Mucosa of descending colon (tissue), 3 donors: Measurements from ENCODE around the gene ANKS1B. TPM values are rescaled to one million over a fixed set of nuclear protein-coding genes. Genes with fewer than 3 reads are reported as not detected.

Experiments
- ATAC-seq: fragments of 200-7000 bp; cut with Tn5 transposase; one replicate; pipeline ENCODE4 v1.9.1; 2020; ENCODE audit warnings: mild to moderate bottlenecking, moderate library complexity
- DNase-seq, 3 donors: peaks; one replicate each; pipeline ENCODE4 v3.0.0-alpha.2; 2020
- H3K36me3 ChIP-seq: fragments of 200-600 bp; one replicate; pipeline ENCODE4 v1.8.0; 2021; ENCODE audit warnings: low read depth, mild to moderate bottlenecking
- H3K4me1 ChIP-seq: fragments of 200-600 bp; one replicate; pipeline ENCODE4 v1.8.0; 2021; ENCODE audit warnings: low read depth, mild to moderate bottlenecking
- H3K4me3 ChIP-seq: fragments of 200-600 bp; one replicate; pipeline ENCODE4 v1.8.0; 2021; ENCODE audit warnings: mild to moderate bottlenecking
- H3K9me3 ChIP-seq: fragments of 200-600 bp; one replicate; pipeline ENCODE4 v1.8.0; 2021; ENCODE audit warnings: mild to moderate bottlenecking
- intact Hi-C, 2 donors: fragments of 100-400 bp; cut with DNase I in 1 of 2; cut with micrococcal nuclease in 1 of 2; formaldehyde crosslinking; loops; one replicate each; pipeline versions ENCODE4 v1.11.0 to v1.11.1; 2022; cut with DNase I, micrococcal nuclease
- total RNA-seq, 3 donors: library from RNA; stranded (reverse); fragmentation: NEBNext Ultra II Directional in 2 of 3; extraction: Animal tissue kit (Norgen Biotek cat#: 25700) in 2 of 3; gene quantifications; one replicate each; pipeline versions ENCODE4 v1.2.1 to v1.2.4, GENCODE V29; 2021 to 2023
- TF ChIP-seq, protein P1 (sequence below): fragments of 200-600 bp; IDR thresholded peaks from one replicate; pipeline ENCODE4 v1.8.0; 2022; ENCODE audit warnings: antibody characterized with exemption, mild to moderate bottlenecking
- donor health status: DM: no; HTN: no; CAD: no; lungs with moderate emphysema.
- donor health status: DM: no; HTN: no; CAD: no.
- donor health status: DM: no; HTN: yes; CAD: no.

Gene ANKS1B
- total RNA-seq, 3 donors from 2014 or later, result 1.1 to 22.2 (median 2.3) TPM

DNA sequence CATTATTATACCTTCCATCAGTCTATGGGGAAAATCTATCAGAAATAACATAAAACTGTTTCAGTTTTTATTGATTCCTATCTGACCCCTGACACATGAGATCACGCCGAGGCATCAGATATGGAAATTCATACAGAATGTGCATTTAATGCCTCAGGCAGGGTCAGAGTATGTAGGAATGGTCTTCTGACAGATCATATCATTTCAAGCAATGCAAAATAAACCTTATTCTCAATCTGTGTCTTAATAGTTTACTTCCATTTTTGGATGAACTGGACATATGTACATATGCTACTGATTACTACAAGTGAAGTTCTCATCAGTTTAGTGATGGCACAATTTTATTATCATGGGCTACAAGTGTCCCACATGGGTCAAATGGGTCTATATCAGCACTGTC lies 150.0 kb downstream of the ANKS1B start:
- intact Hi-C loops, result no loop called here
- Histone ChIP-seq H3K4me3 (no peak overlapping the region), H3K9me3 (no peaks in the 10 kb centered on the region), H3K36me3 (no peaks in the 10 kb centered on the region), H3K4me1 (no peaks in the 10 kb centered on the region)
- DNase-seq (no peak), ATAC-seq (no peak)
- TF ChIP-seq, protein P1, sequence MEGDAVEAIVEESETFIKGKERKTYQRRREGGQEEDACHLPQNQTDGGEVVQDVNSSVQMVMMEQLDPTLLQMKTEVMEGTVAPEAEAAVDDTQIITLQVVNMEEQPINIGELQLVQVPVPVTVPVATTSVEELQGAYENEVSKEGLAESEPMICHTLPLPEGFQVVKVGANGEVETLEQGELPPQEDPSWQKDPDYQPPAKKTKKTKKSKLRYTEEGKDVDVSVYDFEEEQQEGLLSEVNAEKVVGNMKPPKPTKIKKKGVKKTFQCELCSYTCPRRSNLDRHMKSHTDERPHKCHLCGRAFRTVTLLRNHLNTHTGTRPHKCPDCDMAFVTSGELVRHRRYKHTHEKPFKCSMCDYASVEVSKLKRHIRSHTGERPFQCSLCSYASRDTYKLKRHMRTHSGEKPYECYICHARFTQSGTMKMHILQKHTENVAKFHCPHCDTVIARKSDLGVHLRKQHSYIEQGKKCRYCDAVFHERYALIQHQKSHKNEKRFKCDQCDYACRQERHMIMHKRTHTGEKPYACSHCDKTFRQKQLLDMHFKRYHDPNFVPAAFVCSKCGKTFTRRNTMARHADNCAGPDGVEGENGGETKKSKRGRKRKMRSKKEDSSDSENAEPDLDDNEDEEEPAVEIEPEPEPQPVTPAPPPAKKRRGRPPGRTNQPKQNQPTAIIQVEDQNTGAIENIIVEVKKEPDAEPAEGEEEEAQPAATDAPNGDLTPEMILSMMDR, result no peak

DNA sequence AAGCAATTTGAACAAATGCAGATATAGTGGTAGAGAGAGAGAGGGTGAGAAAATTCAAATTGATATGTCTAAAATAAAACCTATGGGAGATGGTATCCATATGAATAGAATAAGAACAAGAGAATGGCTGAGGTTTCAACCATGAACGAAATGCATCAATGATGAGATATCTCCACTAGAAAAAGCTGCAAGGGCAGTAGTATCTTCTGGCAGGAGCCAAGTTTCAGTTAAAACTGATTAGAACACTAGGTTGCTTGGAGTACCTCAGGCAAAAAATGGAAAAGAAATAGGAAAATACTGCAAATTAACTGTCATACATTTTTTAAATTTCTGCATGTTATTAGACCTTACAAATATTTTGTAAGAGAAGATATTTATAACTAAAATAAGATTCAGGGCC lies 151.3 kb downstream of the ANKS1B start:
- Histone ChIP-seq H3K36me3 (no peaks in the 10 kb centered on the region), H3K4me1 (no peaks in the 10 kb centered on the region), H3K9me3 (no peaks in the 10 kb centered on the region), H3K4me3 (no peak overlapping the region)
- no peak for DNase-seq
- intact Hi-C loops, result no loop called here
- TF ChIP-seq, protein P1, result no peak
- ATAC-seq, result no peak

DNA sequence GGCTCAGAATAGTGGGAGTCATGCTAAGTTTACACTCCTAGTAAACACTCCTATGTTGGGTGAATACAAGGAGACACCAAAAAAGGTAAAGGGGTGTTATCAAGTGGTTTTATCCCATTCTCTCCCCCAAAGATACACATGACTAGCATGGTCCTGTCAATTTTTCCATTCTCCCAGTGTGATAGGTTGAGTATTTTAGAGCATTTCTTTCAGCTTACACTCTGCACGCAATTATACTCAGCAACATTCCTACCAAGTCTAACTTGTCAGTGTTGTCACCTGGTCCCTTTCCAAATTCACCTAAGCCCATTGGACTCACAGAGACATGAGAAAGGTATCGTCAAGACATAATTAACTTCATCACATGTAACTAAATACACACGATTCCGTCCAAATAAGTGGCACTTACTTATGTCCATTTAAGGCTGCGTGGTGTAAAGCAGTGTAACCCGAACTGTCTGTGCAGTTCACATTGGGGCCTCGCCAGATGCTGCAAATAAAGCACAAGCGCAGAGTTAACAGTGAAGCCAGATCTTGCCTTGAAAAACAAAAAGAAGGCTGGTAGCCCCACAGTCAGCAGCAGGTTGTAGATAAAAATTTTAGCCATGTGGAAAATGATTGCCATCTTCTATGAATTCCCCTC lies 159.7 kb downstream of the ANKS1B start:
- no peaks in the 10 kb centered on the region for H3K36me3 ChIP-seq
- H3K4me1 ChIP-seq, result no peaks in the 10 kb centered on the region
- ATAC-seq (no peak), DNase-seq (peak in 1 of 3 donors; percentile 1)
- intact Hi-C loops, result loop anchor here in 1 of 2 donors (10.0 kb wide), 1 partner anchor 160 kb away; the partner anchor contains the start of gene ANKS1B
- TF ChIP-seq, protein P1, result no peak
- no peaks in the 10 kb centered on the region for H3K9me3 ChIP-seq
- H3K4me3 ChIP-seq, result no peak overlapping the region

DNA sequence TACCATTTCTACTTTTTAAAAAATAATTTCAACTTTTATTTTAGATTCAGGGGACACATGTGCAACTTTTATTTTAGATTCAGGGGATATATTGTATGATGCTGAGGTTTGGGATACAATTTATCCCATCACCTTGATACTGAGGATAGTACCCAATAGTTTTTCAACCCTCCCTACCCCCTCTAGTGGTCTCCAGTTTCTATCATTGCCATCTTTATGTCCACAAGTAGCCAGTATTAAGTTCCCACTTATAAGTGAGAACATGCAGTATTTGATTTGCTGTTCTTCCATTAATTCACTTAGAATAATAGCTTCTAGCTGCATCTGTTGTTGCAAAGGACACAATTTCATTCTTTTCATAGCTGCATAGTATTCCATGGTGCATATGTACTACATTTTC lies 162.5 kb downstream of the ANKS1B start:
- Histone ChIP-seq H3K9me3 (no peaks in the 10 kb centered on the region), H3K4me1 (no peaks in the 10 kb centered on the region), H3K4me3 (no peak overlapping the region), H3K36me3 (no peaks in the 10 kb centered on the region)
- TF ChIP-seq, protein P1, result no peak
- ATAC-seq (no peak), DNase-seq (no peak)
- intact Hi-C loops, result loop anchor here in 1 of 2 donors (10.0 kb wide), 1 partner anchor 163 kb away; the partner anchor contains the start of gene ANKS1B

DNA sequence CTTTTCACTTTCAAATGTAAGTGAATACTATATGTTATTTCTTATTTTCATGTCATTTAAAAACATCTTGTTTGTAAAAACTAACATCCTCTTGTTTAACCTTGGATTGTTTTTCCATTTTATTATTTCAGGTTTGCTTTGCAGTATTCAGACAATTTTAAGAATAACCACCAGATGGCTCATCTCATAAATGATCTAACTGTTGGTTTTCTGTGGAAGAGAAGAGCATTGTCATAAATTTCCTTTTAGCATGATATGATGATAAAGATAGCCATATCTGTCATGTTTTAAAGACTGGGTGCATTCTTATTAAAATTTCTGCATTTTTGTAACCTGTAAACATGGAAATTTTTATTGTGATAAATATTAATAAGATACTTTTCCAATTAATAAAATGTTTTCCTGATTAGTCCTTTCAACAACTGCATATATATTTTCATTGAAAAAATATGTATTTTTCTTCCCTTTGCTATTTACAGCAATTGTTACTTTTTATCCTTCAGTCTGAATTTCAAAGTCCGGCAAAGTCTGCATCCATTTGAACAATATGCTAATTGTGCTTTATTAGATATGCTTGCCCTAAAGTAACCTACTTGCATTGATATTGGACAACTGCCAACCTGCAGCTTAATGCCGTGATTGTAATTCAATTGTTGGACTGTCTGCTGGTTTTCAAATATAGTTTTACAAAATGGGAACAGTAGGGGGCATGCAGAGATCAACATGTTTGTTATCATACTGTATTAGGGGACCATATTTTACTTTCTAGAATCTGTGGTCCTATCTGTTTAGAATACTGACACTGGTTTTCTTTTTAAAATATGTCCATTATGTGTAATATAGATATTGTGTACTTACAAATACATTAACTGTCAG lies 173.8 kb downstream of the ANKS1B start:
- DNase-seq, result no peak
- no peak for ATAC-seq
- H3K4me1 ChIP-seq, result no peaks in the 10 kb centered on the region
- no peaks in the 10 kb centered on the region for H3K9me3 ChIP-seq
- H3K4me3 ChIP-seq, result no peak overlapping the region
- intact Hi-C loops, result no loop called here
- TF ChIP-seq, protein P1, result no peak
- H3K36me3 ChIP-seq, result no peaks in the 10 kb centered on the region
